ENCODE results near the gene CANT1. TPM values are rescaled to one million over a fixed set of nuclear protein-coding genes. Genes with fewer than 3 reads are reported as not detected.

CANT1 gene
- total RNA-seq, 1 donor from 2014 or later: 39.3 TPM

DNA sequence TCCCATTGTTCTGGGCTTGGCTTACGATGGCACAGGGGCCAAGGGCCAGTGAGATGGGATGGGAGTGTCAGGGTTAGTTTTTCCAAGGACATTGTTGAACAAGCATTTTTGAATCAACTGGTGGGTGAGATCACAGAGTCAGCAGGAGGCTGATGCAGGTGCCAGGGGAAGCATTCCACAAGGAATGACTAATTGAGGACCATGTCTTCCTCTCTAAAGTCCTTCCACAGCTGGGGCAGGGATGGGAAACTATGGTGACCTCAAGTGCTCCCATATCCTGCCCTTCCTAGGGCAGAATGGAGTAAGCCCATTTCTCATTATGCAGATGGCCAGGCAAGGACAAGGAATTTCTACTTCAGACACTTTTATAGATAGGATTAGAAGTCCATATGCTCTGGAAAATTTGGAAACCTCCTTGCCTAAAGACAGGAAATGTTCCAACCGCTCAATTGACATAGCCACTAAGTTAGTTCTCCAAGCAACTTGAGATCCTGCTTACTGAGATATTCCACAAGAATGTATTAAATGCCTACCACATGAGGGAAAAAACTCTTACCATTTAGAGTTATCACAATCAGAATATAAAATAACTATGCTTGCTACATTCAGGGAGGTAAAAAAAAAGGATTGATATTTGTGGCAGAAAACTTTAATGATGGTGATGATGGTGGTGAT is 43.8 kb upstream of the CANT1 start:
- POLR2A ChIA-PET: no interaction called here
- Mint-ChIP-seq H3K27me3 (peaks cover 25% of the 10 kb centered on the region), H3K27ac (no peak overlapping the region), H3K36me3 (ENCODE audit: low read depth) (no peaks in the 10 kb centered on the region), H3K4me1 (no peaks in the 10 kb centered on the region), H3K4me3 (no peak overlapping the region), H3K9me3 (peaks cover 15% of the 10 kb centered on the region)
- CTCF ChIA-PET: no interaction called here
- TF ChIP-seq, protein P1, sequence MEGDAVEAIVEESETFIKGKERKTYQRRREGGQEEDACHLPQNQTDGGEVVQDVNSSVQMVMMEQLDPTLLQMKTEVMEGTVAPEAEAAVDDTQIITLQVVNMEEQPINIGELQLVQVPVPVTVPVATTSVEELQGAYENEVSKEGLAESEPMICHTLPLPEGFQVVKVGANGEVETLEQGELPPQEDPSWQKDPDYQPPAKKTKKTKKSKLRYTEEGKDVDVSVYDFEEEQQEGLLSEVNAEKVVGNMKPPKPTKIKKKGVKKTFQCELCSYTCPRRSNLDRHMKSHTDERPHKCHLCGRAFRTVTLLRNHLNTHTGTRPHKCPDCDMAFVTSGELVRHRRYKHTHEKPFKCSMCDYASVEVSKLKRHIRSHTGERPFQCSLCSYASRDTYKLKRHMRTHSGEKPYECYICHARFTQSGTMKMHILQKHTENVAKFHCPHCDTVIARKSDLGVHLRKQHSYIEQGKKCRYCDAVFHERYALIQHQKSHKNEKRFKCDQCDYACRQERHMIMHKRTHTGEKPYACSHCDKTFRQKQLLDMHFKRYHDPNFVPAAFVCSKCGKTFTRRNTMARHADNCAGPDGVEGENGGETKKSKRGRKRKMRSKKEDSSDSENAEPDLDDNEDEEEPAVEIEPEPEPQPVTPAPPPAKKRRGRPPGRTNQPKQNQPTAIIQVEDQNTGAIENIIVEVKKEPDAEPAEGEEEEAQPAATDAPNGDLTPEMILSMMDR (IDR thresholded peaks at IDR 0.05): no peak
- ATAC-seq (ENCODE audit: low read depth) (no peak), DNase-seq (no peak)
- intact Hi-C loops (cut with micrococcal nuclease): no loop called here

DNA sequence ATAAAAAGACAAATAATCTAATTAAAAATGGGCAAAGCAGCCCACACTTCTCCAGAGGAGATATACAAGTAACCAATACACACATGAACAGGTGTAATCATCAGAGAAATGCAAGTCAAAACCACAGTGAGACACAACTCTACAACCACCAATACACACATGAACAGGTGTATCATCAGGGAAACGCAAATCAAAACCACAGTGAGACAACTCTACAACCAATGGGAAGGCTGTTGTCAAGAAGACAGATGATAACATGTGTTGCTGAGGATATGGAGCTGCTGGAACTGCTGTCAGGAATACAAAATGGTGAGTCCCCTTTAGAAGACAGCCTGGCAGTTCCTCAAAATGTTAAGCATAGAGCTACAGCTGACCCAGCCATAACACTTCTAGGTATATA is 42.6 kb upstream of the CANT1 start:
- Mint-ChIP-seq H3K4me3 (no peak overlapping the region), H3K27ac (no peak overlapping the region), H3K9me3 (peaks cover 10% of the 10 kb centered on the region), H3K36me3 (ENCODE audit: low read depth) (no peaks in the 10 kb centered on the region), H3K27me3 (peaks cover 20% of the 10 kb centered on the region), H3K4me1 (no peaks in the 10 kb centered on the region)
- DNase-seq (no peak), ATAC-seq (ENCODE audit: low read depth) (no peak)
- ChIA-PET CTCF (no interaction called here), POLR2A (no interaction called here)
- TF ChIP-seq, protein P1 (IDR thresholded peaks at IDR 0.05): no peak
- intact Hi-C loops (cut with micrococcal nuclease): no loop called here

DNA sequence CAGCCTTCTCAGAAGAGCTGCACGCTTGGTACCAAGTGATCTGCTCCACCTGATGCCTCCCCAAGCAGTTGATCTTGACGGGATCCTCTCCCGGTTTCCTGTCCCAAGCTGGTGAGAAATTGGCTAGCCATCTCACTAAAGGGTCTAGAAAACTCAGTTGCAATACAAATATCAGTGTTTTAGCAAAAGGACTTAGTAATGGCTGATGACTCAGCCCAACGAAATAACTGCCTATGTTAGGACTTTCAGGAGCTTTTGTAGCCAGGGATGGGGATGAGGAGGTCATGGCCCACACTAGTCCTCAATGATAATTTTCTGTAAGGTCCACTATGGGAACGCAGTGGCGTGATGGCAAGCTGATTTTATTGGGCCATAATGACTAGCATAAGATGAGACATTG is 41.7 kb upstream of the CANT1 start:
- peaks cover 20% of the 10 kb centered on the region for H3K27me3 Mint-ChIP-seq
- no peaks in the 10 kb centered on the region for H3K36me3 Mint-ChIP-seq (ENCODE audit: low read depth)
- no peaks in the 10 kb centered on the region for H3K4me1 Mint-ChIP-seq
- intact Hi-C loops (cut with micrococcal nuclease): no loop called here
- ATAC-seq (ENCODE audit: low read depth) (no peak), DNase-seq (no peak)
- TF ChIP-seq, protein P1 (IDR thresholded peaks at IDR 0.05): no peak
- CTCF ChIA-PET: no interaction called here
- POLR2A ChIA-PET: no interaction called here
- no peak overlapping the region for H3K4me3 Mint-ChIP-seq
- no peak overlapping the region for H3K27ac Mint-ChIP-seq
- peaks cover 10% of the 10 kb centered on the region for H3K9me3 Mint-ChIP-seq

DNA sequence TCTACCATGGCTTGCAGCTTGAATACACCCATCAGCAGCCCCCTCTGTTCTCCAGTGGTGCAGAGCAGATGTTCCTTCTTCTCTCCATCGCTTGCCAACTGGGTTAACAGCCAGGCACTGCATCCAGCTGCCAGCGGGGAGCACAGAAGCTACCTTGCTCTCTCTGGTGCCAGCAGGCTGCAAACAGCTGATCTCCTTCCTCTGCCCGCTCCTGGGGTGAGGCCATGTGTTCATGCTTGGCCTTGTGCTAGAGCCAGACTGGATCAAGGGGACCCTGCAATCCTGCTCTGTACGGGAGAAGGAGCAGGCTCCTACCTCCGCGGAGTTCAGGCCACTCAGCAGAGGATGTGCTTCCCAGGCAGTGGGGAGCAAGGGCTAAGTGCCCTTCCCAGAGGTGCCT is 41.0 kb upstream of the CANT1 start:
- Mint-ChIP-seq H3K4me1 (no peaks in the 10 kb centered on the region), H3K4me3 (no peak overlapping the region), H3K36me3 (ENCODE audit: low read depth) (no peaks in the 10 kb centered on the region), H3K27me3 (peaks cover 27% of the 10 kb centered on the region), H3K9me3 (peaks cover 10% of the 10 kb centered on the region), H3K27ac (no peak overlapping the region)
- TF ChIP-seq, protein P1 (IDR thresholded peaks at IDR 0.05): no peak
- DNase-seq: no peak
- CTCF ChIA-PET: no interaction called here
- no peak for ATAC-seq (ENCODE audit: low read depth)
- POLR2A ChIA-PET: no interaction called here
- intact Hi-C loops (cut with micrococcal nuclease): no loop called here

DNA sequence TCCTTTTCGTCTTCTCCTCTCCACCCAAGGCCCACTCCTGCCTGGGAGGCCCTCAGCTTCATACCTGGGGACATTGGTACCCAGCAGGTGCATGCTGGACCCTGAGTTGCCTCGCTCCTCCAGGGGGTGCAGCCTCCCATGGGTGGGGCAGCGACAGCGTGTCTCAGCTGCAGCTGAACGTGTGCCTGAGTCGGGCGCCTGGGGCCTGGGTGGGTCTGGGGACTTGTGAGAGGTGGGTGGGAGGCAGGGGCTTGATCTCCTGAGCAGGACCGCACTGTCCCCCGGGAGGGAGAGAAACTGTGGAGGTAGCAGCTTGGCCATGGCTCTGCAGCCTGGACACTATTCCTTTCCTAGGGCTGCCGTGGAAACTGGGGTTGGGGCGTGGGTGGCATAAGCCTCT is 40.3 kb upstream of the CANT1 start:
- Mint-ChIP-seq H3K36me3 (ENCODE audit: low read depth) (no peaks in the 10 kb centered on the region), H3K9me3 (peaks cover 10% of the 10 kb centered on the region), H3K27ac (no peak overlapping the region), H3K27me3 (peaks cover 32% of the 10 kb centered on the region), H3K4me1 (no peaks in the 10 kb centered on the region), H3K4me3 (no peak overlapping the region)
- ATAC-seq (ENCODE audit: low read depth) (no peak), DNase-seq (no peak)
- intact Hi-C loops (cut with micrococcal nuclease): no loop called here
- POLR2A ChIA-PET: no interaction called here
- CTCF ChIA-PET: interaction anchor here (1.1 kb wide), 1 partner anchor 36 kb away, joined by 3 read pairs; no protein-coding TSS in a partner anchor
- TF ChIP-seq, protein P1 (IDR thresholded peaks at IDR 0.05): no peak
